ENCODE measurements around the gene ATRAID.

DNA sequence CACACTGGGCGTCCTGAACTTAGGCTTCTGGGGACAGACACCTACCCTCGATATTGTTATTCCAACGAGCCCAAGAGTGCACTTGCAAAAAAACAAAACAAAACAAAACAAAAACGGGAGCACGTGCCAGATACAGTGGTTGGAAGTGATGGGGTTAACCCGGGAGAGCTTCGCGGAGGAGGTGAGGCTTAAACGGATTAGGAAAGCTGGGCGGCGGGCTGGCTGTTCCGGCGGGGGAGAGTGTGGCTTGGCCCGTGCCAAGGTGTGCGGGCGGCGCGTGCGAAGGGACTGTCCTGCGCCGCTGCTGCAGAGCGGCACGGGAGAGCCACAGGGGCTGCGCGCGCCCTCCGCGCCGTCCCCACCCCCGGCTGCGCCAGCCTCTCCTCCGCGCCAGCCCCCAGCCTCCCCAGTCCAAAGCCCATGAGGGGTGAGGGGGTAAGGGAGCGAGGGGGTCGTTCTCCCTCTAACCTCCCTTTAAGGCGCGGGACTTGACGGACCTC is 52.5 kb downstream of the ATRAID start:
- TF ChIP-seq, protein P1, sequence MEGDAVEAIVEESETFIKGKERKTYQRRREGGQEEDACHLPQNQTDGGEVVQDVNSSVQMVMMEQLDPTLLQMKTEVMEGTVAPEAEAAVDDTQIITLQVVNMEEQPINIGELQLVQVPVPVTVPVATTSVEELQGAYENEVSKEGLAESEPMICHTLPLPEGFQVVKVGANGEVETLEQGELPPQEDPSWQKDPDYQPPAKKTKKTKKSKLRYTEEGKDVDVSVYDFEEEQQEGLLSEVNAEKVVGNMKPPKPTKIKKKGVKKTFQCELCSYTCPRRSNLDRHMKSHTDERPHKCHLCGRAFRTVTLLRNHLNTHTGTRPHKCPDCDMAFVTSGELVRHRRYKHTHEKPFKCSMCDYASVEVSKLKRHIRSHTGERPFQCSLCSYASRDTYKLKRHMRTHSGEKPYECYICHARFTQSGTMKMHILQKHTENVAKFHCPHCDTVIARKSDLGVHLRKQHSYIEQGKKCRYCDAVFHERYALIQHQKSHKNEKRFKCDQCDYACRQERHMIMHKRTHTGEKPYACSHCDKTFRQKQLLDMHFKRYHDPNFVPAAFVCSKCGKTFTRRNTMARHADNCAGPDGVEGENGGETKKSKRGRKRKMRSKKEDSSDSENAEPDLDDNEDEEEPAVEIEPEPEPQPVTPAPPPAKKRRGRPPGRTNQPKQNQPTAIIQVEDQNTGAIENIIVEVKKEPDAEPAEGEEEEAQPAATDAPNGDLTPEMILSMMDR (IDR thresholded peaks at IDR 0.05): no peak
- no peak for TF ChIP-seq POLR2A (IDR thresholded peaks at IDR 0.05)
- TF ChIP-seq POLR2AphosphoS5 (IDR thresholded peaks at IDR 0.05): no peak
